Activated gamma-delta T cell treated with Interleukin-2 at 50 U/mL for 16 hours (primary cell): ENCODE data around the gene KIF18B.

Source experiments
- DNase-seq: peaks from one replicate; pipeline ENCODE4 v3.0.0-alpha.2; 2020

KIF18B gene

DNA sequence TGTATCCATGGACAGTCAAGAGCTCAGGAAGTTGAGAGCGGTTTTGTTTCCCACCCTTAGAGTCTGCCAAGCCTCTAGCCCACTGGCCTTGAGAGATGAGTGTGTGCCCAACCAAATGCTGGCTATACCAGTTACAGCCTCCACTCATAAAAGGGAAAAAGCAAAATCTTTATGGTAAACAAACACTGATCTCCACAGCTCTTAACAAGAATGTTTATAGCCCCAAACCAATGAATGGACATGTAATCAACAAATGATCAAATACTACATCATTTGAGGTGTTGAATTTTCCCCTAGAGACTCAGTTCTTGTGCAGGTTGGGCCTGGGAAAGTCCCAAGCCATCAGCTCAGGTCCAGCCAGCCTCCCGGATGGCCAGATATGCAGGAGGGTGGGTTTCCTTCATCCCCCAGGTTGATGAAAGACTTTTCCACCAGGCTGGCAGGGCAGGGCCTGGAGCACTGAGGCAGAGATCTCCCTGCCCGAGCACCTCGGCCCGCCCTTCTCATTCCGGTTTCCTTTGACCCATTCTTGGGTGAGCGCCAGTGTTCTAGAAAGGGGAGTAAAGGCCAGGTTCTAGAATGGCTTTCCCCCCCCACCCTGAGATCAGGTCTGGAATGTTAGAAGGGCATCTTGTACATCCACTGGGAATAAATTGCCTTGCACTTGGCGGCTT is 44.4 kb downstream of the KIF18B start:
- no peak for DNase-seq

DNA sequence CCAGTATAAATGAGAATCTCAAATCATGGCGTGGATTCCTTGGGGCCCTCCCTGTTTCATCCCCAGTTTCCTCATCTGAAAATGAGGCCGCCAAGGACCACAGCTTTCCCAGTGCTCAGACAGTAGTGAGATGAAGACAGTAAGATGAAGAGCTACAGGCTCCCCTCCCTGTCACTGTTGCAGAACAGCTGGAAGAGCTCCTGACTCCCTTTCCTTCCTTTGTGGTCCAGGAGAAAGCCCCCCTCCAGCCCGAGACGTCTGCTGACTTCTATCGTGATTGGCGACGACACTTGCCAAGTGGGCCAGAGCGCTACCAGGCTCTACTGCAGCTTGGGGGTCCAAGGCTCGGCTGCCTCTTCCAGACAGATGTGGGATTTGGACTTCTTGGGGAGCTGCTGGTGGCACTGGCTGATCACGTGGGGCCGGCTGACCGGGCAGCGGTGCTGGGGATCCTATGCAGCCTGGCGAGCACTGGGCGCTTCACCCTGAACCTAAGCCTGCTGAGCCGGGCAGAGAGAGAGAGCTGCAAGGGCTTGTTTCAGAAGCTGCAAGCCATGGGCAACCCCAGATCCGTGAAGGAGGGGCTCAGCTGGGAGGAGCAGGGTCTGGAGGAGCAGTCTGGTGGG is 45.3 kb downstream of the KIF18B start:
- DNase-seq: no peak

DNA sequence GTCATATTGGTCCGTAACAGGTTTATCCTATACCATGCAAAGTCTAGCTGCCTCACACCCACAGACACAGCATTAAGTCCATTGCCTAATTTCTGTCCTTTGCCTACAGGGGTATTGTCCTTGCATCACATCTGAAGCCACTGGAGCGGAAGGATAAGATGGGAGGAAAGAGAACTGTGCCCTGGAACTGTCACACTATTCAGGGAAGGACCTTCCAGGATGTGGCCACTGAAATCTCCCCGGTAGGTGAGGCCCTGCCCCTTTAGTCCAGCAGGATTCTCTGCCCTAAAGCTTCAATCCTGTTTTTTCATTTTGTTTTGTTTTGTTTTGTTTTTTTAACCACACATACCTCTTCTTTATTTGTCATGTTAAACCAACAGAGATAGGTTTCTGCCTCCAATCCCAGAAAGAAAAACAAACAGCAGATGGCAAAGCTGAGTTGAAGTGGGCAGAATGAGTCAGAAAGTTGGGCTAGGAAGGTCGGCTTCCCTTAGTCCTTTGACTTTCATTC is 46.1 kb downstream of the KIF18B start:
- DNase-seq: no peak

DNA sequence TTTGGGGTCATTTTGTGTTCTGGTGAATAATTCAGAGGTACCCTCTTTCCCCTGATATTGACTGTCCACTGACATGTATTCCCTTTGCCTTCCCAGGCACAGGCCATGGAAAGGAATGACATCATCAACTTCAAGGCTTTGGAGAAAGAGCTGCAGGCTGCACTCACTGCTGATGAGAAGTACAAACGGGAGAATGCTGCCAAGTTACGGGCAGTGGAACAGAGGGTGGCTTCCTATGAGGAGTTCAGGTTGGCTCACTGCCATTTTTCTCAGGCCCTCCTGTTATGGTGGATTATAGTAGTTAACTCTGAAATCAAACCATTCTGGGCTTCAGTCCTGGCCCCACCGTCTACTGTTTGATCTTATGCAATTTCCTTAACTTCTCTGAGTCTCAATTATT is 46.7 kb downstream of the KIF18B start:
- no peak for DNase-seq

DNA sequence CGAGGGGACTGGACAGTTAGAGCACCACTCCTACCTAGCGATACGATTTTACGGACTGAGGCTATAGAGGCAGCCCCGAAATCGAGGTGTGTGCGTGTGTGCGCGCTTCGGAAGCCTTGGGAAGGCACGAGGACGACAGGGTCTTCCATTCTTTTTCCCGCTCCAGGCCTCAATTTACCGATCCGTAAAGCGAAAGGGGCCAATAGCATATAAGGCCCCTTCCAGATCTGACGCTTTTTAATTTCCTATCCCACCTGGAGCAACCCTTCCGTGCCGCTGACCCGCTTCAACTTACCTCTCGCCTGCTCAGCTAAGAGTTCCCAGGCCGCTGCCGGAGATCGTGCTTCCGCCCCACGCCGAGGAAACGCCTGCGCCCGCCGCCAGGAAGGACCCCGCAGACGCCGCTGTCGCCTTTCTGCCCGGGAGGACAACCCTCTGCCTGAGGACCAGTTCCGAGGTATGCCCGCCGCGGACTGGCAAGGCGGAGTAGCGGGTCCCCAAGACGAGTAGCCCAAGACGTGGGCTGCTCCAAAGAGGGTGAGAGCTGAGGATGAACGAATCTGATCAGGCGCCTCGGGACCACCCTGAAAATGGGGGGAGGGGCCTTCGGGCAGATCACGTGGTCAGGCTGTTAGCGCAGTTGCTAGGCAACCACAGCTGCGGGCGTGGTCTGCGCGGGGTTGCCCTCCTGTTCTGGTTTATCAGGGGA is 48.3 kb downstream of the KIF18B start, which contains the start of gene EFTUD2:
EFTUD2 (minus strand) TSS at position 372 of the 709 bp plus-strand sequence. CDS start 4,924 bp downstream, outside the sequence.
- DNase-seq: peak; percentile 92

DNA sequence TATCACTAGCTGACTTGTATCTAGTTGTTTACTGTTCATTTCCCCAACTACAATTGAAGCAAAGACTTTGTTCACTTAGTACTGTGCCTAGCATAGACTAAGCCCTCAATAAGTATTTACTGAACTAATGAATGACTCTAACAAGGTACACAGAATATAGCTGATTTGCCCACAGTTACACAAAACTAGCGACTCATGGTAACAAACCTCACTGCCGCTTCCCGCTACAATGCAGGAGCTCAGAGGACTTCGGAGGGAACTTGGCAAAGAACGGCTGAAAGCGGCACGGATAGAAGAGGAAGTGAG is 48.9 kb downstream of the KIF18B start:
- DNase-seq: no peak

DNA sequence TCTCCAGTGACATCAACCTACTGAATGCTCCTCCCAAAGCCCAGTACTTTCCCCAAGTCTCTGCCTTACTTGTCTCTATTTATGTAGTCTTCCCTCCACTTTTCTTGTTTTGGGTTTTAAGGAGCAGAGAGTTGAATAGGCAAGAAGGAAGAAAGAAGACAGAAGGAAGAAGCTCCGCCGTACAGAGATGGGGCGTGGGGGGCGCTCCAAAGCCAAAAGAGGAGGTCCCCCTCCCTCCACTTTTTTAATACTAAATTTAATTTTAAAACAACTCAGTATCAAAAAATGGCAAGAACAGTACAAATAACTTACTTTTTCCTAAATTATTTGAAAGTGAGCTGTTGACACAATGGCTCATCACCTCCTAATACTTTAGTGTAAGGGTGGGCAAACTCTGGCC is 52.9 kb downstream of the KIF18B start:
- no peak for DNase-seq

DNA sequence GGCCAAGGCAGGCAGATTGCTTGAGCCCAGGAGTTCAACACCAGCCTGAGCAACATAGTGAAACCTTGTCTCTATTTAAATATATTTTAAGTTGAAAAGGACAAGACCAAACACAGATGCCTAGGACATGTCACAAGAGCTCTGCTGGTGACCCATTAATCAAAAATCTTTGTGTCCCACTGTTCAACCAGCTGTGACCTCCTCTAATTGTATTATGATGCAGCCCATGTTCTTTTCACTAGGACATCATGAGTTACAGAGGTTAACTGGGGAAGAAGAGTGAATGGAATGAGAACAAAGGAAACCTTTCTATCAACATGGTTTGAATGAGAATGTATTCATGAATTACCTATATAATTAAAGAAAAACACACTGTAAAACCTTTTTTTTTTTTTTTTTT is 55.3 kb downstream of the KIF18B start:
- DNase-seq: no peak

DNA sequence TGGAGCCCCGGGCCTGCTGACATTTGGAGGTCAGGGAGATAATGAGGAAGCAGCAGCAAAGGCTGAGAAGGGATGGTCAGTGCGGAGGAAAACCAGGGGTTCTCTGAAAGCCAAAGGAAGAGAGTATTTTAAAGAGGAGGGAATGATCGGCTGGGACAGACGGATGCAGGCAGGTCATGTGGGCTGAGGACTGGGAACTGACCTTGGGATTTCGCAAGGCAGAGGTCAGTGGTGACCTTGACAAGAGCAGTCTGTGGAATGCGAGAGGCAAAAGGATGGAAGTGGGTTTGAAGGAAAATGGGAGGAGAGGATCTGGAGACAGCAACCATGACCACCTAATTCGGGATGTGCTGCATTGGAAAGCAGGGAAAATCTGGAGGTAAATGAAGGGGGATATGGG is 58.6 kb downstream of the KIF18B start:
- DNase-seq: no peak

DNA sequence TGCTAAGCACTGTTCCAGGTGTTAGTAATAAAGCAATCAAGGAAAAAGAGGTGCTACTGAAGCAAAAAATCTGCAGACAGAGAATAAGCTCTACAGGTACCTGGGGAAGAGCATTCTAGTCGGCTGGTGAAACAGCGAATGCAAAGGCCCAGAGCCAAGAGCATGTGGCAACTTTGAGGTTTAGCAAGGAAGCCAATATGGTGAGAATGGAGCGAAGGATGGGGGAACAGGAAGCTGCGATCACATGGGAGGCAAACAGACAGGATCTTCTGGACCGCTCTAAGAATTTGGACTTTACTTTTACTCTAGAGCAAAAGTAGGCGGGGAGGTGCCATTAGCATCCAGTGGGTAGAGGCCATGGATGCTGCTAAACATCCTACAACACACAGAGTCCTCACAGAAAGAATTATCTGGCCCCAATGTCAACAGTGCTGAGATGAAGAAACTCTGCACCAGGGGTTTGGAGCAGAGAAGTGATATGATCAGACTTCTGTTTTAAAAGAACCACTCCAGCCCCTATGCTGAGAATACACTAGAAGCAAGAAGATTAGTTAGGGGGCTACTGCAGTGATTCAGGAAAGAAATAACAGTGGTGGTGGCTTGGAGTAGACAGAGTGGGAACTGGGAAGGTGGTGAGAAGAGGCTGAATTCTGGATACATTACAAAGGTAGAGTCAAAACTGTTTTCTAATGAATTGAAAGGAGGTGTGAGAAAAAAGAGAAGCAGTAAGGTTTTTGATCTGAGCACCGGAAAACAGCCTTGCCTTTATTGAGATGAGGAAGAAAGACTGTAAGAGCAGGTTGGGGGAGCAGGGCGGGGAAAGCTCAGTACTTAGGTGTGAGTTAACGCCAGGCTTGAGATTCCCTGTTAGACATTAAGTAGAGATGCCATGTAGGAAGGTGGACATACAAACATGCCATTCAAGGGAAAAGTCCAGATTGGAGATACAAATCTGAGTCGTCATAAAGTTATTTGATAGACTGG is 59.3 kb downstream of the KIF18B start:
- no peak for DNase-seq

DNA sequence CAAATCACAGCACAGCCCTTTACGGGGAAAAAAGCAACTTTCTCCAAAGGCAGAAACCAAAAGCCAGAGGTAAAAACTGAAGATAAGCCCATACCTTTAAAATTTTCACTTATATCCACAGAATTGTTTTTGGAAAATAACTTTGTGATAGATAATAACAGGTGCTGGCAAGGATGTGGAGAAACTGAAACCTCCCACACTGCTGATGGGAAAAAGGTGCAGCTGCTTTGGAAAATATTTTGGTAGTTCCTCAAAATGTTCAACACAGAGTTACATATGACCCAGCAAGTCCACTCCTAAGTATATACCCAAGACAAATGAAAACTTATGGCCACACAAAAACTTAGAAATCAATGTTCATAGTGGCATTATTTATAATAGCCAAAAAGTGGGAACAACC is 60.6 kb downstream of the KIF18B start:
- DNase-seq: no peak

DNA sequence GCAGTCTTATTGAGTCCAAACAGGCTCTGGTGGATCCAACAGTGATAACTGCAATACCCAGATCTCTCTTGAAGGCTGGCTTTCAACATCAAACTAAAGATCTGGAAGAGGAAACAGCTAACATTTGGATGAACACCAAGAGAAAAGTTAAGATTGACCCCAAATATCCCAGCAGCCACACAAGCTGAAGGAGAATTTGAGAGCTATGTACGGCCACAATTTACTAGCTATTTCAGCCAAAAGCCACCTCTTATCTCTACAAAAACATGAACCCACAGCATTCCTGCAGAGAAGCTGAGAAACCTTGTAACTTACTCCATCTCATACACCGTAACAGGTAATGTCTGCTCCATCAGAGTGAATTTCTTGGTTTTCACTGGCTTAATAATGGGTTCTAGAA is 62.6 kb downstream of the KIF18B start:
- no peak for DNase-seq

DNA sequence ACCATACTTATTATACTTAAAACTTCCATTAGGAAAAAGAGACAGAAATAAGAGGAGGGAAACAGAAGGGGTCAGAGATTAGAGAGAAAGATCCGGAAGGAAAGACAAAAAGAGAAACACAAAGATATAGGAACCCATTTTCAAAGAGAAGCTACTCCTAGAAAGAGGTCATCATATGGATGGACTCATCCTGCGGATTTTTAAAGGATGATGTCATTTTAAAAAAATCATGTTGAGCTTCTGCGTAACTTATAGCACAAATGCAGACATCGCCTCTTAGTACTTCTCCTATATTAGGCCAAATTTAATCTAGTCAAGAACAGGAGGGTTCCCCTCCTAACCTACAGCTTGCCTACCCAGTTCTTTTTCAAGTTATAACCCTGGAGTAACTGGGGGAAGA is 66.4 kb downstream of the KIF18B start:
- no peak for DNase-seq

DNA sequence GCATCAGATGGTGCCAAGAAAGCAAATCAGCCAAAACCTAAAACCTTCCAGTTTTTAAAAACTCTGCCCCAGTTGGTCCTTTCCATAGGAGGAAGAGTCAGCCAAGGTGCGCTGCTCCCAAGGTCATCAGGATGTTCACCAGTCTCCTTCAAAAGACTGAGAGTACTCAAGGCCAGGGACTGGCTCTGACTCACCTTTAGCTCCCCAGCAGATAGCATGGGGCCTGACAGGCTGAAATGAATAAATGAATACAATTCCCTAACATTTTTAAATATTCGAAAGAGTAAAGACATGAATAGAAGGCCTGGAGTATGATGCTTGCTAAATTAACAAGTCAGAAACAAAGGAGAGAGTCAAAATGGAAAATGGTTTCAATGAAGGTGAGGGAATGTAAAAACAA is 67.5 kb downstream of the KIF18B start:
- DNase-seq: no peak

DNA sequence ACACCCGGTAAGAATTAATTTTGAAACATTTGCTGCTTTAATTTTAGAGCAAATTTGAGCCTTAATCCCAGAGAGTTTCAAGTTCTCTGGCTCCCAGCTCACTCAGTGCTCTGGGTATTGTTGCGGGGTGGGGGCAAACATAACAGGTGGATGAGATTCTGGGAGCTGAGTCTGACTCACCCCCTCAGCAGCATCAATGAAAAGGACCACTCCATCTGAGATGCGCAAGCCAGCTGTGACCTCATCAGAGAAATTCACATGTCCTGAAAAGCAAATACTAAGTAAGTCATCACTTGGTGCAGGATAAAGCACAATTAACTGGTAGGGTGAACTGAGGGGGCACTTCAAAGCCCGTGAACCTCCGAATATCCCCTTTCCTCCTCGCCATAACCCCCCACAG is 68.2 kb downstream of the KIF18B start:
- no peak for DNase-seq

DNA sequence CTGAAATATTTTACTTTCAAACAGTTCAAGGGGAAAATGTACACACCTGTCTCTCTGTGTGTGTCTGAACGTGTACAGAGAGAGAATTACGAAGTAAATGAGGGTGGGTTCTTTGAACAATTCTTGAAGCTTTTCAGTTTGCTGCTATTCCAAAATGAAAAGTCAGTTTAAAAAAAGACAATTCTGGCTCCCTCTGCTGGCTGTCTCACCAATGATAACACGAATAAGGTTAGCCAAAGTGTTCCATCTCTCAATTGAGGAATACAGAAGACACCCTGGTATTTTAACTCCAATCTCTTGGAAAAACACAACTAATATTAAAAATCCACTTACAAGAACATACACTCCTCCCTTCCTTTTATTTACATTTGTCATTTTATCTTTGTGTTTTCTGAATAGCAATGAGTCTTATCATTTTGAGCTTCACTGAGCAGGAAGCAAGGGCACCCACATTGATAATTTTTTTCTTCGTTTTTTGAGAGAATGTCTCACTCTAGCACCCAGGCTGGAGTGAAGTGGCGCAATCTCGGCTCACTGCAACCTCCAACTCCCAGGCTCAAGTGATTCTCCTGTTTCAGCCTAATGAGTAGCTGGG is 68.8 kb downstream of the KIF18B start:
- DNase-seq: peak; percentile 18

DNA sequence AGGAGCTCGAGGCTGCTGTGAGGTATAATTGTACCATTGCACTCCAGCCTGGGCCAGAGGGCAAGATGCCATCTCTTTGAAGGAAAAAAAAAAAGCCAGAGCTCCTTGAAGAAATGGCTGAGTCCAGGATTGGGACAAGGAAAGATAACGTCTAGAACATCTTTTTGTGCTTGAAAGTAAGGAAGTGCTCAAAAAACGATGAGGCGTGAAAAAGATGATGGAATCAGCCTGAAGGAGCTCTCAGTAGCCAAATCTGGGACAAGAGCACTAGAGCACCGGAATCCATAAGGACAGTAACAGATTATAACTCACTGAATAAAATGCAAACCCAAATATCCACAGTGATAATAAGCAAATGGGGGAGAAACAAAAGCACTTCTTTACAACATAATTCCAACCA is 70.5 kb downstream of the KIF18B start:
- no peak for DNase-seq

DNA sequence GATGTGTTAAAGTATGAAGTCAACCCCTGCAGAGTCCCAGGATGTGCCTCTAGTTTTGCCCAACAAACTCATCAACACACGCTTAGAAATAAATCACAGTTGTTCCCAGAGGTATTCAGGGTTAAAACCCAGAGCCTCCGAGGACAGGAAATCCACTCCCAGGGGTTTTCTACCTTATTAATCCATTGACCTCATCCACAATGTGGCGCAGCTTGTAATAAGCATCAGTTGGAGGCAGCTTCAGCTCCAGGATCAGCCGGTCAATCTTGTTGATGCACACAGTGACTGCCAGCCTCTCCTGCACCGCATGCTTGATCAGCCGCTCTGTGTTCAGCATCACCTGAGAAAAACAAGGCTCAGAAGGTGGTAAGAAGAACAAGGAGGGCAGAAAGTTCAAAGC is 71.8 kb downstream of the KIF18B start:
- no peak for DNase-seq
